HK-2 (cell line): ENCODE results near the gene SPON1.

Source experiments
- DNase-seq: peaks from one replicate; pipeline ENCODE4 v3.0.0-alpha.2; 2018; ENCODE audit not compliant: unreplicated experiment

SPON1 gene

GRCh38 chr11:14036469-14036868, 73.9 kb downstream of the SPON1 start:
- no peak for DNase-seq

GRCh38 chr11:14041040-14041439, 78.5 kb downstream of the SPON1 start:
- DNase-seq = no peak

- DNase-seq = no peak
Measured at GRCh38 chr11:14041565-14041964, 79.0 kb downstream of the SPON1 start.

- no peak for DNase-seq
Measured at GRCh38 chr11:14042686-14043465, 80.4 kb downstream of the SPON1 start.

- DNase-seq = no peak
Measured at GRCh38 chr11:14044916-14045315, 82.4 kb downstream of the SPON1 start.

GRCh38 chr11:14045417-14045816, 82.9 kb downstream of the SPON1 start:
- no peak for DNase-seq

- no peak for DNase-seq
Measured at GRCh38 chr11:14052198-14052597, 89.7 kb downstream of the SPON1 start.

GRCh38 chr11:14054116-14055107, 91.9 kb downstream of the SPON1 start:
- DNase-seq = no peak

- DNase-seq = no peak
Measured at GRCh38 chr11:14055936-14056335, 93.4 kb downstream of the SPON1 start.

- no peak for DNase-seq
Measured at GRCh38 chr11:14058061-14058460, 95.5 kb downstream of the SPON1 start.

- DNase-seq = no peak
Measured at GRCh38 chr11:14059491-14059890, 97.0 kb downstream of the SPON1 start.

GRCh38 chr11:14061721-14062120, 99.2 kb downstream of the SPON1 start:
- DNase-seq = no peak

GRCh38 chr11:14065141-14065540, 102.6 kb downstream of the SPON1 start:
- DNase-seq = no peak

GRCh38 chr11:14065681-14066080, 103.2 kb downstream of the SPON1 start:
- DNase-seq = no peak

GRCh38 chr11:14067686-14068085, 105.2 kb downstream of the SPON1 start:
- DNase-seq = no peak

GRCh38 chr11:14070896-14071295, 108.4 kb downstream of the SPON1 start:
- DNase-seq = no peak

- no peak for DNase-seq
Measured at GRCh38 chr11:14073849-14074476, 111.4 kb downstream of the SPON1 start.

- DNase-seq = no peak
Measured at GRCh38 chr11:14075118-14076078, 112.9 kb downstream of the SPON1 start.

- no peak for DNase-seq
Measured at GRCh38 chr11:14079011-14079410, 116.5 kb downstream of the SPON1 start.

GRCh38 chr11:14079797-14080196, 117.3 kb downstream of the SPON1 start:
- no peak for DNase-seq

- DNase-seq = no peak
Measured at GRCh38 chr11:14081581-14082231, 119.2 kb downstream of the SPON1 start.
